GM19099 (cell line): Measurements from ENCODE around the gene PIP4K2A.

Experiments used
- POLR2A ChIP-seq: IDR thresholded peaks from 3 replicates; pipeline ENCODE4 v1.6.1; 2011; ENCODE audit warnings: low read depth; ENCODE audit not compliant: insufficient read length; ENCODE audit errors: extremely low read depth

The PIP4K2A gene

GRCh38 chr10:22539579-22540298, 174.6 kb downstream of the PIP4K2A start:
- no peak for TF ChIP-seq POLR2A

GRCh38 chr10:22537810-22538209, 176.6 kb downstream of the PIP4K2A start:
- no peak for TF ChIP-seq POLR2A

- no peak for TF ChIP-seq POLR2A
Observed at GRCh38 chr10:22536620-22537019, 177.8 kb downstream of the PIP4K2A start.

GRCh38 chr10:22534849-22535604, 179.4 kb downstream of the PIP4K2A start:
- no peak for TF ChIP-seq POLR2A

- TF ChIP-seq POLR2A, result no peak
Observed at GRCh38 chr10:22531441-22531840, 182.9 kb downstream of the PIP4K2A start.

- no peak for TF ChIP-seq POLR2A
Observed at GRCh38 chr10:22531008-22531407, 183.4 kb downstream of the PIP4K2A start.

GRCh38 chr10:22527520-22527919, 186.9 kb downstream of the PIP4K2A start:
- TF ChIP-seq POLR2A, result no peak

GRCh38 chr10:22518167-22518724, 196.1 kb downstream of the PIP4K2A start:
- TF ChIP-seq POLR2A, result no peak

GRCh38 chr10:22515009-22515408, 199.4 kb downstream of the PIP4K2A start:
- TF ChIP-seq POLR2A, result no peak

- no peak for TF ChIP-seq POLR2A
Observed at GRCh38 chr10:22505911-22506685, 208.3 kb downstream of the PIP4K2A start.

- no peak for TF ChIP-seq POLR2A
Observed at GRCh38 chr10:22504766-22505165, 209.6 kb downstream of the PIP4K2A start.

GRCh38 chr10:22503315-22504088, 210.9 kb downstream of the PIP4K2A start:
- TF ChIP-seq POLR2A, result no peak

- TF ChIP-seq POLR2A, result no peak
Observed at GRCh38 chr10:22501863-22502262, 212.5 kb downstream of the PIP4K2A start.

- TF ChIP-seq POLR2A, result no peak
Observed at GRCh38 chr10:22501413-22501812, 213.0 kb downstream of the PIP4K2A start.
